Upper lobe of right lung (tissue), 1 donor: ENCODE results near the gene SUSD3. TPM values are rescaled to one million over a fixed set of nuclear protein-coding genes. Genes with fewer than 3 reads are reported as not detected.

Experiments
- ATAC-seq: fragments of 200-7000 bp; cut with Tn5 transposase; one replicate; pipeline ENCODE4 v1.9.1; 2020; ENCODE audit warnings: mild to moderate bottlenecking, moderate library complexity
- DNase-seq: peaks from one replicate; pipeline ENCODE4 v3.0.0-alpha.2; 2020
- H3K27ac ChIP-seq: fragments of 200-600 bp; one replicate; pipeline ENCODE4 v1.8.0; 2022
- H3K27me3 ChIP-seq: fragments of 200-600 bp; one replicate; pipeline ENCODE4 v1.8.0; 2022; ENCODE audit warnings: mild to moderate bottlenecking
- H3K36me3 ChIP-seq: fragments of 200-600 bp; one replicate; pipeline ENCODE4 v1.8.0; 2022
- H3K4me1 ChIP-seq: fragments of 200-600 bp; one replicate; pipeline ENCODE4 v1.8.0; 2022
- H3K4me3 ChIP-seq: fragments of 200-600 bp; one replicate; pipeline ENCODE4 v1.8.0; 2022; ENCODE audit warnings: mild to moderate bottlenecking
- H3K9me3 ChIP-seq: fragments of 200-600 bp; one replicate; pipeline ENCODE4 v1.8.0; 2022
- intact Hi-C: fragments of 100-400 bp; cut with DNase I; formaldehyde crosslinking; loops from one replicate; pipeline ENCODE4 v1.11.0; 2022
- total RNA-seq: library from RNA; stranded (reverse); fragmentation: NEBNext Ultra II Directional; extraction: Animal tissue kit (Norgen Biotek cat#: 25700); gene quantifications from one replicate; pipeline ENCODE4 v1.2.1, GENCODE V29; 2021
- TF ChIP-seq, protein P1 (sequence below): fragments of 200-600 bp; IDR thresholded peaks from one replicate; pipeline ENCODE4 v1.8.0; 2022; ENCODE audit warnings: antibody characterized with exemption
- donor health status: DM: no; HTN: yes; CAD: no; lungs with severe emphysema.

Gene SUSD3
- total RNA-seq, 1 donor from 2014 or later, result 4.8 TPM

DNA sequence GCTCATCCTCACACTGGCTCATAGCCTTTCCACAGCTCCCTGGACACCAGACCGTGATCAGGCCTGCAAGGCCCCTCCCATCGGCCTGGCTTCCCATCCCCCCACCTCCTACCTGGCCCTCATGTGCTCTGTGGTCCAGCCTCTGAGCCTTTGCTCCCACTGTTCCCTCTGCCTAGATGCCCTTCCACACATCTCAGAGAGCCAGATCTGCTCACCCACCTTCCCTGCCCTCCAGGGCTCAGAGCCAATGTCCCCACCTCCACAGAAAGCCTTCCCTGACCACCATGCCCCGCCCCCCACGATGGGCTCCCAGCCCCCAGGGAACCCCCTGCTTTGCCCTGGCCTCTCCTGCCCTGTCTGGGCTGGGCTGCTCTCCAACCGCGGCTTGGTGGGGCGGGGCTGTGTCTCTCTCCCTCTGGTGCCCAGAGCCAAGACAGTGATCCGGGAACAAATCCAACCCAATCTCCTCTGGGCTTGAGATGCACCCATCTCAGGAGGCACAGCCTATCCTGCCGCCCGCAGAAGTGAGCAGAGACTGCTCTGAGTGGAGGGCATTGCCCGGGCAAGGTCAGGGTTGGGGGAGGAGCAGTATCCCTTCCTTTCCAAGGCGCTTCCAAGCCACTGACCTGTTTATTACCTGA lies 73.9 kb downstream of the SUSD3 start:
- intact Hi-C loops, result no loop called here
- DNase-seq (no peak), ATAC-seq (no peak)
- peak overlapping the region; percentile 91 for H3K4me3 ChIP-seq
- H3K36me3 ChIP-seq, result no peaks in the 10 kb centered on the region
- peak overlapping the region; percentile 96 for H3K27ac ChIP-seq
- TF ChIP-seq, protein P1, sequence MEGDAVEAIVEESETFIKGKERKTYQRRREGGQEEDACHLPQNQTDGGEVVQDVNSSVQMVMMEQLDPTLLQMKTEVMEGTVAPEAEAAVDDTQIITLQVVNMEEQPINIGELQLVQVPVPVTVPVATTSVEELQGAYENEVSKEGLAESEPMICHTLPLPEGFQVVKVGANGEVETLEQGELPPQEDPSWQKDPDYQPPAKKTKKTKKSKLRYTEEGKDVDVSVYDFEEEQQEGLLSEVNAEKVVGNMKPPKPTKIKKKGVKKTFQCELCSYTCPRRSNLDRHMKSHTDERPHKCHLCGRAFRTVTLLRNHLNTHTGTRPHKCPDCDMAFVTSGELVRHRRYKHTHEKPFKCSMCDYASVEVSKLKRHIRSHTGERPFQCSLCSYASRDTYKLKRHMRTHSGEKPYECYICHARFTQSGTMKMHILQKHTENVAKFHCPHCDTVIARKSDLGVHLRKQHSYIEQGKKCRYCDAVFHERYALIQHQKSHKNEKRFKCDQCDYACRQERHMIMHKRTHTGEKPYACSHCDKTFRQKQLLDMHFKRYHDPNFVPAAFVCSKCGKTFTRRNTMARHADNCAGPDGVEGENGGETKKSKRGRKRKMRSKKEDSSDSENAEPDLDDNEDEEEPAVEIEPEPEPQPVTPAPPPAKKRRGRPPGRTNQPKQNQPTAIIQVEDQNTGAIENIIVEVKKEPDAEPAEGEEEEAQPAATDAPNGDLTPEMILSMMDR, result no peak
- no peaks in the 10 kb centered on the region for H3K9me3 ChIP-seq
- no peaks in the 10 kb centered on the region for H3K27me3 ChIP-seq
- peaks cover 68% of the 10 kb centered on the region for H3K4me1 ChIP-seq

DNA sequence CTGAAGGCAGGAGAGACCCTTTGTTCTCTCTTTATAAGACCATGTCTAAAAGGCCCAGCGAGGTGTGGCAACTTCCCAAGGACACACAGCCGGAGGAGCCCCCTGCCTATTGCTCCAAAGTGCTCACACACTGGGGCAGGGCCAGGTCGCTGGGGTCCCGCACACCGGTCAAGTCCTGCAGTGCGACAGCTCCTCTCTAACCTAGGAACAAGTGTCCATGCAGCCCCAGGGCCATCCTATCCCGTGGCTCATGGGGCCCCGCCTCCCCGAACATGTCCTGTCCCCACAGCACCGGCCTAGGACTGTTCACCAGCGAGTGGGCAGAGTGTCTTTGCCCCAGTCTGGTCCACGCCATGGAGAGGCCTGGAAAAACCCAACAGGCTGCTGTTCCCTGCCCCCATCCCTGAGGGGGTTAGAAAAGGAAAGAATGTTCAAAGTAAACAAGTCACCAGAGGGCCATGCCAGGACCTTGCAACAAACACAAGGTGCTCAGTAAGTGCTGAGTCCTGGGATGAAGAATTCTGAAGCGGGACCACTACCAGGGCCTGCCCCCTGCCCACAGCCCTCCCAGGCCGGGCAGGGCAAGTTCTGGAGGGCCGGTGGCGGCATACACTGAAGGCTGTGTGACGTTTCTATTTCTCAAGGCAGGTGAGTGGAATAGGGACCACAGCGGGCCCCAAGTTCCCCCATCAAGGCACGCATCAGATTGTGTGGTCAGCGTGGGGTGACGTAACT lies 74.6 kb downstream of the SUSD3 start:
- DNase-seq (no peak), ATAC-seq (peak; percentile 24)
- no peaks in the 10 kb centered on the region for H3K9me3 ChIP-seq
- intact Hi-C loops, result no loop called here
- no peaks in the 10 kb centered on the region for H3K27me3 ChIP-seq
- peaks cover 61% of the 10 kb centered on the region for H3K4me1 ChIP-seq
- H3K27ac ChIP-seq, result peak overlapping the region; percentile 96
- TF ChIP-seq, protein P1, result no peak
- peak overlapping the region; percentile 91 for H3K4me3 ChIP-seq
- no peaks in the 10 kb centered on the region for H3K36me3 ChIP-seq

- peak overlapping the region; percentile 91 for H3K4me3 ChIP-seq
- TF ChIP-seq, protein P1, result no peak
- no peaks in the 10 kb centered on the region for H3K9me3 ChIP-seq
- peaks cover 56% of the 10 kb centered on the region for H3K4me1 ChIP-seq
- no peaks in the 10 kb centered on the region for H3K36me3 ChIP-seq
- DNase-seq, result peak; percentile 88
- H3K27me3 ChIP-seq, result no peaks in the 10 kb centered on the region
- peak; percentile 66 for ATAC-seq
- peak overlapping the region; percentile 96 for H3K27ac ChIP-seq
- intact Hi-C loops, result no loop called here
Observed at GRCh38 chr9:93133681-93134014, 75.1 kb downstream of the SUSD3 start.

GRCh38 chr9:93134015-93134739 lies 75.7 kb downstream of the SUSD3 start, which contains the start of gene NINJ1:
Gene NINJ1, minus strand, starts transcription at chr9:93134251. Its CDS starts 34 bp downstream, at chr9:93134217.
- TF ChIP-seq, protein P1, result no peak
- peak within 1 kb of the TSS; percentile 91 for H3K4me3 ChIP-seq
- H3K27ac ChIP-seq, result peak within 1 kb of the TSS; percentile 96
- H3K9me3 ChIP-seq, result no peaks in the 10 kb centered on the region
- peaks cover 51% of the 10 kb centered on the region for H3K4me1 ChIP-seq
- DNase-seq, result peak; percentile 89
- ATAC-seq, result peak; percentile 86
- no peaks in the 10 kb centered on the region for H3K27me3 ChIP-seq
- no peaks in the 10 kb centered on the region for H3K36me3 ChIP-seq
- intact Hi-C loops, result no loop called here

Other genes with a start within 250 kb of the SUSD3 start
- 8.8 TPM for gene ZNF484, start 180.7 kb upstream of the SUSD3 start, total RNA-seq
- 21.6 TPM for gene FGD3, start 111.2 kb upstream of the SUSD3 start, total RNA-seq
- 31.8 TPM for gene CARD19, start 37.5 kb downstream of the SUSD3 start, total RNA-seq
- gene NINJ1, start 75.5 kb downstream of the SUSD3 start, total RNA-seq, result 53.2 TPM
- gene WNK2, start 125.4 kb downstream of the SUSD3 start, total RNA-seq, result 0.35 TPM